ENCODE data around the gene ARGLU1.

DNA sequence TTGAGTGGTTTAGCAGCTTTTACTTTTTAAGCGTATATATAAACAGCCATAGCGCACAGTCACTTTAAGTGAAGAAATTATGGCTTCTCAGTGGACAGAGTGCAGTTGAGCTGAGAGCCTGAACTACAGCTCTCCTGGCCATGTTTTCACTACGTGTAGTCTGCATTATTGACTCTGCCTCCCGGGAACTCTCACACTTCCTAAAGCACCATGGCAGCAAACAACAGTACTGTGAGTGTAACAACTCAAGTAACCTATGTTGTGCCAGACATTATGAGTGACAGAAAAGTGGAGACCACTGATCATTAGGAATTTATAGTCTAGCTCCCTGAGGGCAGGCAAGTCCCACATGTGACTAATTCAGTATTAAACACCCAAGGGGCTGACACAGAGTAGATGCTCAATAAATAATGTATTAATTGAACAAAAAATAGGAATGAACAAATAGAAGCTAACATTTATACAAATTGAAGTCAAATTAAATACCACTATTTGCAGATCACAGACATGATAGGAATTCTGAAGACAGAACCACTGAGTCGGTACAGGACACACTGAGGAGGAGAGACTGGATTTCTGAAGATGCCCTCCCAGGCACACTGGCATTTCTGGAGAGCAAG lies 52.2 kb downstream of the ARGLU1 start:
- TF ChIP-seq GATA2 (IDR thresholded peaks at IDR 0.05; ENCODE audit: low read depth, low read length): no peak
- no peak for TF ChIP-seq GATA3 (IDR thresholded peaks at IDR 0.05; ENCODE audit: low read depth, low read length)

Measured in SH-SY5Y (cell line).